GM23338 (cell line): ENCODE results near the gene CELF4. TPM values are rescaled to one million over a fixed set of nuclear protein-coding genes. Genes with fewer than 3 reads are reported as not detected.

Source experiments
- ATAC-seq: fragments of 200-7000 bp; cut with Tn5 transposase; 3 replicates; pipeline ENCODE4 v1.9.1; 2020
- DNase-seq: peaks from one replicate; pipeline ENCODE4 v3.0.0-alpha.2; 2015; ENCODE audit warnings: low spot score
- H2AFZ ChIP-seq: fragments of 200-600 bp; sonication (generic); 2 replicates; pipeline ENCODE4 v1.8.0; 2016; ENCODE audit warnings: antibody characterized with exemption, mild to moderate bottlenecking, moderate library complexity
- H3F3A ChIP-seq: fragments of 200-600 bp; sonication (generic); replicated peaks from 2 replicates; pipeline ENCODE4 v1.8.0; 2017; ENCODE audit warnings: antibody characterized with exemption, mixed run types, low read depth
- H3K27ac ChIP-seq: fragments of 200-600 bp; sonication (generic); 2 replicates; pipeline ENCODE4 v1.6.1; 2016; ENCODE audit warnings: low read depth
- H3K27me3 ChIP-seq: fragments of 200-600 bp; sonication (generic); 2 replicates; pipeline ENCODE4 v1.8.0; 2016; ENCODE audit warnings: mild to moderate bottlenecking, mixed run types, moderate library complexity; ENCODE audit not compliant: insufficient read depth
- H3K36me3 ChIP-seq: fragments of 200-600 bp; sonication (generic); 2 replicates; pipeline ENCODE4 v1.8.0; 2016; ENCODE audit warnings: mild to moderate bottlenecking; ENCODE audit not compliant: insufficient read depth
- H3K4me1 ChIP-seq: fragments of 200-600 bp; sonication (generic); 2 replicates; pipeline ENCODE4 v1.8.0; 2016; ENCODE audit warnings: mild to moderate bottlenecking, moderate library complexity; ENCODE audit not compliant: insufficient read depth
- H3K4me2 ChIP-seq: fragments of 200-600 bp; sonication (generic); 2 replicates; pipeline ENCODE4 v1.7.1; 2017; ENCODE audit warnings: mixed run types
- H3K4me3 ChIP-seq: fragments of 200-600 bp; sonication (generic); 2 replicates; pipeline ENCODE4 v1.6.1; 2016; ENCODE audit warnings: mixed run types
- H3K79me2 ChIP-seq: fragments of 200-600 bp; sonication (generic); replicated peaks from 2 replicates; pipeline ENCODE4 v1.8.0; 2017; ENCODE audit warnings: mild to moderate bottlenecking; ENCODE audit not compliant: insufficient read depth
- H3K9me2 ChIP-seq: fragments of 200-600 bp; sonication (generic); 2 replicates; pipeline ENCODE4 v1.8.0; 2017; ENCODE audit not compliant: insufficient read depth
- H4K20me1 ChIP-seq: fragments of 200-600 bp; sonication (generic); replicated peaks from 2 replicates; pipeline ENCODE4 v1.8.0; 2017; ENCODE audit warnings: mild to moderate bottlenecking; ENCODE audit not compliant: insufficient read depth
- H3K27ac Mint-ChIP-seq: 2 replicates; pipeline ENCODE4 v1.8.0; 2020; ENCODE audit warnings: inconsistent platforms, mild to moderate bottlenecking, moderate library complexity, mixed read lengths
- H3K27me3 Mint-ChIP-seq: 3 replicates; pipeline ENCODE4 v1.8.0; 2022; ENCODE audit warnings: low read depth, mild to moderate bottlenecking, moderate library complexity, mixed read lengths, inconsistent platforms; ENCODE audit not compliant: insufficient read depth, poor library complexity
- H3K36me3 Mint-ChIP-seq: 3 replicates; pipeline ENCODE4 v1.8.0; 2021; ENCODE audit warnings: low read depth, mild to moderate bottlenecking, inconsistent platforms, moderate library complexity, mixed read lengths
- H3K4me1 Mint-ChIP-seq: 3 replicates; pipeline ENCODE4 v1.8.0; 2020; ENCODE audit warnings: mild to moderate bottlenecking, inconsistent platforms, mixed read lengths
- H3K4me3 Mint-ChIP-seq: 3 replicates; pipeline ENCODE4 v1.8.0; 2021; ENCODE audit warnings: moderate library complexity, mild to moderate bottlenecking, inconsistent platforms, mixed read lengths
- H3K9me3 Mint-ChIP-seq: 3 replicates; pipeline ENCODE4 v1.8.0; 2020; ENCODE audit warnings: moderate library complexity, mild to moderate bottlenecking, inconsistent platforms, mixed read lengths
- CREB1 ChIP-seq: fragments of 250-450 bp; sonication (Bioruptor Pico); IDR thresholded peaks from 2 replicates; pipeline ENCODE4 v1.5.0; 2020; ENCODE audit warnings: low read depth, mild to moderate bottlenecking, moderate library complexity
- EZH2phosphoT487 ChIP-seq: fragments of 200-600 bp; sonication (generic); IDR thresholded peaks from one replicate; pipeline ENCODE4 v1.8.1; 2018; ENCODE audit warnings: antibody characterized with exemption; ENCODE audit not compliant: unreplicated experiment
- JUNB ChIP-seq: IDR thresholded peaks from one replicate; pipeline ENCODE4 v1.6.1; 2016; ENCODE audit warnings: antibody characterized with exemption; ENCODE audit not compliant: unreplicated experiment
- NANOG ChIP-seq: IDR thresholded peaks from 2 replicates; pipeline ENCODE4 v1.6.1; 2016; ENCODE audit warnings: antibody characterized with exemption, borderline replicate concordance
- POLR2AphosphoS5 ChIP-seq: IDR thresholded peaks from 2 replicates; pipeline ENCODE4 v1.6.1; 2016; ENCODE audit warnings: antibody characterized with exemption, low read depth
- ZNF114 ChIP-seq: fragments of 250-450 bp; sonication (Bioruptor Pico); IDR thresholded peaks from 2 replicates; pipeline ENCODE4 v1.5.0; 2020; ENCODE audit warnings: mild to moderate bottlenecking, moderate library complexity
- ZNF331 ChIP-seq: fragments of 250-450 bp; sonication (Bioruptor Pico); IDR thresholded peaks from 2 replicates; pipeline ENCODE4 v1.5.0; 2020; ENCODE audit warnings: low read depth, mild to moderate bottlenecking, moderate library complexity
- ZNF462 ChIP-seq: fragments of 250-450 bp; sonication (Bioruptor Pico); IDR thresholded peaks from 2 replicates; pipeline ENCODE4 v1.5.0; 2020; ENCODE audit warnings: mild to moderate bottlenecking, moderate library complexity
- polyA plus RNA-seq: library from polyadenylated mRNA; unstranded; fragments of >200 nt; fragmentation: Nextera tagmentation; extraction: Ambion mirVana; gene quantifications from 2 replicates; pipeline ENCODE4 v1.2.1, GENCODE V29; 2016
- total RNA-seq: library from RNA; depleted of rRNA; stranded (reverse); fragments of >200 nt; shearing (Covaris generic); gene quantifications from 2 replicates; pipeline ENCODE4 v1.2.3, GENCODE V29; 2014
- TF ChIP-seq, protein P1 (sequence below), 2 experiments: fragments of 200-600 bp in 1 of 2; sonication (generic) in 1 of 2; conservative IDR thresholded peaks; 2 replicates each; pipeline versions ENCODE4 v1.5.1 to v1.6.1; 2016 to 2017; ENCODE audit warnings: antibody characterized with exemption in 2 of 2, low read depth in 2 of 2, mild to moderate bottlenecking in 2 of 2, moderate library complexity in 1 of 2

CELF4 gene
- total and polyA plus RNA-seq, 2 experiments from 2014 or later: 2.6 to 6.7 TPM

GRCh38 chr18:37483984-37484819, 81.4 kb downstream of the CELF4 start:
- peak overlapping the region; percentile 72; the same call in 1 of the 2 replicates for H3K27ac Mint-ChIP-seq
- no peaks in the 10 kb centered on the region for H3K9me3 Mint-ChIP-seq
- Histone ChIP-seq H3K36me3 (no peaks in the 10 kb centered on the region), H3K27ac (peak overlapping the region; percentile 70), H3K79me2 (no peaks in the 10 kb centered on the region), H3K4me3 (peak overlapping the region; percentile 63), H2AFZ (peak overlapping the region; percentile 89), H3F3A (peaks cover 8% of the 10 kb centered on the region; the same call in 1 of the 2 replicates), H3K9me2 (no peaks in the 10 kb centered on the region), H4K20me1 (no peaks in the 10 kb centered on the region), H3K4me2 (peak overlapping the region; percentile 86), H3K4me1 (peaks cover 43% of the 10 kb centered on the region), H3K27me3 (peaks cover 35% of the 10 kb centered on the region)
- peaks cover 33% of the 10 kb centered on the region for H3K27me3 Mint-ChIP-seq
- TF ChIP-seq ZNF331 (CRISPR knock-in tag) (no peak), EZH2phosphoT487 (no peak), CREB1 (CRISPR knock-in tag) (no peak), ZNF114 (CRISPR knock-in tag) (no peak), NANOG (0 out of 2 replicates have a peak, but pooled peaks have one; percentile 11), JUNB (no peak)
- TF ChIP-seq, protein P1, sequence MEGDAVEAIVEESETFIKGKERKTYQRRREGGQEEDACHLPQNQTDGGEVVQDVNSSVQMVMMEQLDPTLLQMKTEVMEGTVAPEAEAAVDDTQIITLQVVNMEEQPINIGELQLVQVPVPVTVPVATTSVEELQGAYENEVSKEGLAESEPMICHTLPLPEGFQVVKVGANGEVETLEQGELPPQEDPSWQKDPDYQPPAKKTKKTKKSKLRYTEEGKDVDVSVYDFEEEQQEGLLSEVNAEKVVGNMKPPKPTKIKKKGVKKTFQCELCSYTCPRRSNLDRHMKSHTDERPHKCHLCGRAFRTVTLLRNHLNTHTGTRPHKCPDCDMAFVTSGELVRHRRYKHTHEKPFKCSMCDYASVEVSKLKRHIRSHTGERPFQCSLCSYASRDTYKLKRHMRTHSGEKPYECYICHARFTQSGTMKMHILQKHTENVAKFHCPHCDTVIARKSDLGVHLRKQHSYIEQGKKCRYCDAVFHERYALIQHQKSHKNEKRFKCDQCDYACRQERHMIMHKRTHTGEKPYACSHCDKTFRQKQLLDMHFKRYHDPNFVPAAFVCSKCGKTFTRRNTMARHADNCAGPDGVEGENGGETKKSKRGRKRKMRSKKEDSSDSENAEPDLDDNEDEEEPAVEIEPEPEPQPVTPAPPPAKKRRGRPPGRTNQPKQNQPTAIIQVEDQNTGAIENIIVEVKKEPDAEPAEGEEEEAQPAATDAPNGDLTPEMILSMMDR (conservative IDR thresholded peaks at IDR 0.05; ENCODE audit: low read depth in 2 of 2): no peak
- ATAC-seq (peak; percentile 16), DNase-seq (peak; percentile 61)
- peak overlapping the region; percentile 70 for H3K4me3 Mint-ChIP-seq
- no peaks in the 10 kb centered on the region for H3K36me3 Mint-ChIP-seq
- peaks cover 66% of the 10 kb centered on the region for H3K4me1 Mint-ChIP-seq

DNA sequence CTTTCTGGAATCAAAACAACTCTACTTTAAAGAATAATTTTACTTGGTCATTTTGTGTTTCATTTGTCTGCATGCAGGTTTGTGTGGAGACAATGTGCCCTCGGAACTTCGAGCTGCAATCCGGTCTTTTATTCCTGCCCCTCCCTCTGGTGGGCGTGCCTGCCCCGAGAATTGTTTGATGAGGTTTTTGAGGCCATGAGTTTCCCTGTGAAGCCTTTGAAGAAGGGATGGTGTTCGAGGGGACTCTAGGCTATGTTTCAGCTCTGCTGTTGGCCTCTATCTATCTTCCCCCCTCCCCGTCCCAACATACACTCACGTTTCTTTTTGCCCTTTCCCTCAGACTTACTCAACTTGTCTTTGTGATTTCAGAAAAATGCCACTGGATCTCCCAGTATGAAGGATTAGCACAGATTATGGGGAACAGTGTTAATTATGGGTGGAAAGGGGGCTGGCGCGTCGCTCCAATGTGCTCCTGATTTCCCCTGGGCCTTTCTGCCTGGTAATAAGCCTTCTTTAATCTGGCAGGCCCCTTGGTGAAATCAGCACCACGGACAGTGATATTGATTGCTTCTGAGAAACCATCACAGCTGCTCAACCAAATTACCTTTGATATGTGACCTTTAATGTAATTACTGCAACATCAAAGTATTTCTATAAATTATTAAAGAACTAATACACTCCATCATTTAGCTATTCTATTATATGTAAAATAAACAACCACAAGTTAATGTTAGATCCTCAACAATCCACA, 82.2 kb downstream of the CELF4 start:
- H3F3A ChIP-seq: peaks cover 8% of the 10 kb centered on the region; the same call in 1 of the 2 replicates
- no peaks in the 10 kb centered on the region for H4K20me1 ChIP-seq
- Mint-ChIP-seq H3K4me3 (peak overlapping the region; percentile 70; the same call in 1 of the 3 replicates), H3K9me3 (no peaks in the 10 kb centered on the region), H3K4me1 (peaks cover 59% of the 10 kb centered on the region), H3K27me3 (peaks cover 33% of the 10 kb centered on the region), H3K27ac (peak overlapping the region; percentile 72; the same call in 1 of the 2 replicates), H3K36me3 (no peaks in the 10 kb centered on the region)
- no peaks in the 10 kb centered on the region for H3K36me3 ChIP-seq
- H2AFZ ChIP-seq: no peak overlapping the region; the same call in 1 of the 2 replicates
- ATAC-seq: peak; percentile 20
- peak overlapping the region; percentile 86 for H3K4me2 ChIP-seq
- H3K27me3 ChIP-seq: peaks cover 29% of the 10 kb centered on the region
- no peaks in the 10 kb centered on the region for H3K79me2 ChIP-seq
- H3K4me3 ChIP-seq: no peak overlapping the region
- H3K4me1 ChIP-seq: peaks cover 38% of the 10 kb centered on the region
- H3K27ac ChIP-seq: peak overlapping the region; percentile 70; the same call in 1 of the 2 replicates
- DNase-seq: peak; percentile 86
- H3K9me2 ChIP-seq: no peaks in the 10 kb centered on the region
- TF ChIP-seq ZNF331 (CRISPR knock-in tag) (no peak), EZH2phosphoT487 (no peak), CREB1 (CRISPR knock-in tag) (no peak), NANOG (no peak), POLR2AphosphoS5 (no peak), ZNF462 (CRISPR knock-in tag) (no peak)
